ENCODE results near the gene RASSF4.
A peak's percentile ranks its signal among the peaks of the same experiment; 100 is the strongest.

Gene RASSF4

DNA sequence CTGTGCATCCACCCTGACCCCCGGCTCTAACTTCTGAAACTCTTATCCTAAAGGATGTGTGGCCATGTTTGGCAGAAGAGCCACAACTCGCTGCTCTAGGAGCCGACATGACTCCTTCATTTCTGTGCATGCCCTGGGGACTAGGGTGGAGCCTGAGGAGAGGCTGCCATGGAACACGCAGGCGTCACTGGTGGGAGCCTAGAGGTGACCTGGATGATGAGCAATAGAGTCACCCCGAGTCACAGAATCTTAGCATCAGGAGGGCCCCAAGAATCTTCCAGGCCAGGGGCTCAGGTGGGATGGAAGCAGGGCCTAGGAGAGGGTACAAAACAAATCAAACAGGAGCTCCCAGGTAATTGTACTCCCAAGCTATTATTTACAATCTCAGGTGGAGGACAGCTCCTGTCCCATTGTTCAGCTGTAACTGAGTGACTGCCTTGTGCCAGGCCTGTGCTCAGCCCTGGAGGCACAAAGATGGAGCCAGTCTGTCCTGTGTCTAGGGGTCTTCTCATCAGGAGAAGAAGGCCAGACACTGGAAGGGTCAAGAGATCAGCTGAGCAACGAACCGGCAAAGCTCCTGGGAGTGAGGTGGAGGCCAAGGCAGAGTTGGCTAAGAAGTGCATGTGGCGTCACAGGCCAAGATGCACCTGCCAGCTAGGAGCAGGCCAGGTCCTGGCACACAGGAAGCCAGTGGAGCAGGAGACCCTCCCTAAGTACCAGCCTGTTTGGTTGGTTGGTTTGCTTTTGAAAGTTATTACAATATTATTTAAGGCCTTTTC is 35.3 kb downstream of the RASSF4 start:
- H3K9ac ChIP-seq (ENCODE audit: low read depth, low read length), result no peak overlapping the region
- H3K4me1 ChIP-seq (ENCODE audit: insufficient read depth, low read length), result peaks cover 15% of the 10 kb centered on the region
- H3K9me3 ChIP-seq (ENCODE audit: control insufficient read depth, insufficient read depth, low read length), result no peaks in the 10 kb centered on the region
- no peaks in the 10 kb centered on the region for H3K36me3 ChIP-seq (ENCODE audit: insufficient read depth, low read length)

GRCh38 chr10:44995581-44995913 is 35.9 kb downstream of the RASSF4 start:
- H3K9me3 ChIP-seq (ENCODE audit: control insufficient read depth, insufficient read depth, low read length), result no peaks in the 10 kb centered on the region
- H3K9ac ChIP-seq (ENCODE audit: low read depth, low read length), result no peak overlapping the region
- H3K4me1 ChIP-seq (ENCODE audit: insufficient read depth, low read length), result peaks cover 12% of the 10 kb centered on the region
- no peaks in the 10 kb centered on the region for H3K36me3 ChIP-seq (ENCODE audit: insufficient read depth, low read length)

GRCh38 chr10:44995914-44996669 is 36.5 kb downstream of the RASSF4 start:
- H3K9ac ChIP-seq (ENCODE audit: low read depth, low read length), result no peak overlapping the region
- peaks cover 7% of the 10 kb centered on the region for H3K4me1 ChIP-seq (ENCODE audit: insufficient read depth, low read length)
- no peaks in the 10 kb centered on the region for H3K36me3 ChIP-seq (ENCODE audit: insufficient read depth, low read length)
- no peaks in the 10 kb centered on the region for H3K9me3 ChIP-seq (ENCODE audit: control insufficient read depth, insufficient read depth, low read length)

DNA sequence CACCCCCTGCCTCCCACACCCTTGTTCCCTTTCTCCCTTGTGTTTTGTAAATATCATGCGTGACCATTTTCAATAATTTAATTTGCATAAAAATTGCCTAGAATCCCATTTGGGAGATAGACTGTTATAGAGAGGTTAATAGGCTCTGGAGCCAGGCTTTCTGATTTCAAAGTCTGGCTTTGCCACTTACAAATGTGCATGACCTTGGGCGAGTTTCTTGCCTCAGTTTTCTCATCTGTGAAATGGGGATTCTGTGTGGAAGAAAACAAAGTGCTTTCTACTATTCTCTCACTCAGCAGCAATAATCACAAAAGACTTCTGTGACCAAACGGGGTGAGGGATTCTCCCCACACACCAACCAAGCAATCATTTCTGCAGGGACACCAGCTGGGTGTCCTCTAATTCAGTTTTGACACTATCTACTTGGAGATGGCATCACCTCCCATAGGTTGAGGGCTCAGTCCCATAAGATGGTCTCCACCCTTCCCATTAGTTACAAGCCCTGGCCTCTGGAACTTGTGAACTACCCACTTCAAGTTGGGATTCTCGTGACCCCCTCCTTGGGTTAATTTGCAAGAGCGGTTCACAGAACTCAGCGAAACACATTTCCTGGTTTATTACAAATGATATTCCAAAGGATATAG is 37.6 kb downstream of the RASSF4 start:
- Histone ChIP-seq H3K36me3 (ENCODE audit: insufficient read depth, low read length) (no peaks in the 10 kb centered on the region), H3K9ac (ENCODE audit: low read depth, low read length) (no peak overlapping the region), H3K9me3 (ENCODE audit: control insufficient read depth, insufficient read depth, low read length) (no peaks in the 10 kb centered on the region), H3K4me1 (ENCODE audit: insufficient read depth, low read length) (no peaks in the 10 kb centered on the region; the same call in 1 of the 2 replicates)

DNA sequence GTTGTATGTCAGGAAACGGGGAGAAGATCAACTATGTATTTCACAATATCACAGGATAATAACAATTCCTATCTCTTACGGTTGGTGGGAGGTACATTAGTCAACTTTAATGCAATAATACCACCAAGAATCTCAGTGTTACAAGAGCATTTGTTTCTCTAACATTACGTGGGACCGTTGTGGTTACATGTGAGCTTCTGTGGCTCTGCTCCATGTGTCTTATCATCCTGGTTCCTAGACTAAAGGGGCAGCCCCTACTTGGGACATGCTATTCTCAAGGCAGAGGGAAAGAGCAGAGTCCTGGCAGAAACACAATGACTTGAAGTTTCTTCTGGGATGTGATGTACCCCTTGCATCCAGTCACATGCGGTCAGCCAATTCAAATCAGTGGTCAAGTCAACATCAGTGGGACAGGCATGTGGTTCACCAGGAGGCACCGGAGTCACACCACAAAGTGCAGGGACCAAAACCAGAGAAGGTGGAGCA is 38.6 kb downstream of the RASSF4 start:
- no peaks in the 10 kb centered on the region; the same call in 1 of the 2 replicates for H3K4me1 ChIP-seq (ENCODE audit: insufficient read depth, low read length)
- H3K9me3 ChIP-seq (ENCODE audit: control insufficient read depth, insufficient read depth, low read length), result no peaks in the 10 kb centered on the region
- H3K9ac ChIP-seq (ENCODE audit: low read depth, low read length), result no peak overlapping the region
- H3K36me3 ChIP-seq (ENCODE audit: insufficient read depth, low read length), result no peaks in the 10 kb centered on the region

DNA sequence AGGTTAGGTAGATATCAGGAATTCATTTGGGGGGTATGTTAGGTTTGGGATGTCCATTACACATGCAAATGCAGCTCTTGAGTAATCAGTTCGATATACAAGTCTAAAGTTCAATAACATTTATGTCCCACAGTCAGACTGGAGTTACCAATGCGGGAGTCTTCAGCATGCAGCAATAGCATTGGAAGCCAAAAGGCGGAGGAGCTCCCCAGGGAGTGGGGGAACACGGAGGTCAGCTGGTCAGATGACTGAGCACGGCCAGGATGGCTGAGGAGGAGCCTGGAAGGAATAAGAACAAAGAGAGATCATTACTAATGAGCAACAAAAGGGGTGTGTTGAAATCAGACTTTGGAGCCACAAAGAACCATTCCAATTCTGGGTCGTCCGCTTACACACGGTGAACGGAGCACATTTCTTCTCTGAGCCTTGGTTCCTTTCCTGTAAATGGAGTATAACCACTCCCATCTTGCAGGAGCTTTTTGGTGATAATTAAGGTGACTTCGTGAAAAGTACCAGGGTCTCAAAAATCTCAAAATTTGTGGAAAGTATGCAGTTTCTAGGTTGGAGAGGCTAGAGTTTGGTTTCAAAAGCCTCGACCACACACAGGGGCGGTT is 40.6 kb downstream of the RASSF4 start:
- no peaks in the 10 kb centered on the region for H3K9me3 ChIP-seq (ENCODE audit: control insufficient read depth, insufficient read depth, low read length)
- peak overlapping the region; percentile 65 for H3K9ac ChIP-seq (ENCODE audit: low read depth, low read length)
- H3K4me1 ChIP-seq (ENCODE audit: insufficient read depth, low read length), result no peaks in the 10 kb centered on the region
- H3K36me3 ChIP-seq (ENCODE audit: insufficient read depth, low read length), result peaks cover 6% of the 10 kb centered on the region

DNA sequence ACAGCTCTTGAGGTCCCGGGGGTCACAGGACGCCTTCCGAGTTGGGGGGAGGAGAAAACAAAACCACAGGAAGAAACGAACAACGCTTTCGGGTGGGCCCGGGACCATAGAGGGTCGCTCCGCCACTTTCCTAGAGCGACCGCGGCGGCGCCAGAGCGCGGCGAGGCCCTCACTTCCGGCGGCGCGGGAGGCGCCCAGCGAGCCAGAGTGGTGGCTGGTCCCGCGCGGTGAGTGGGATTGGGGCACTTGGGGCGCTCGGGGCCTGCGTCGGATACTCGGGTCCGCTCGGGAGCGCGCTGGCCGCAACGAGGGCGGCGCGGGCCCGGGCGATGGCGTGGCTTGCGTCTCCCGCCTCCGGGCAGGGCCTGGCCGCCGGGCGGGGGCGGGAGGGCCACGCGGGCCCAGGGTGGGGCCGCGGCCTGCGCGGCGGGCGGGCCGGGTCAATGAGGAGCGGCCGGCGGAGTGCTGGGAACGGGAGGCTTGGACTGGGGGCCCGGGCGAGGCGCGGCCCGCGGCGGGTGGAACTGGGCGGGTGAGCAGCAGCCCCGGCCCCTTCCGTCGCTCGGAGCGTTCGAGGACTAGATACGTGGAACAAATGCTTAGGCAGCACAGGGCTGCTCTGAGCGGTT is 41.3 kb downstream of the RASSF4 start, which contains the start of gene ZNF22:
TSS of gene ZNF22 (plus strand) at position 172 of the 629 bp plus-strand sequence. CDS start 2,446 bp downstream, outside the sequence.
- H3K4me1 ChIP-seq (ENCODE audit: insufficient read depth, low read length), result no peaks in the 10 kb centered on the region
- peak within 1 kb of the TSS; percentile 65 for H3K9ac ChIP-seq (ENCODE audit: low read depth, low read length)
- peaks cover 10% of the 10 kb centered on the region for H3K36me3 ChIP-seq (ENCODE audit: insufficient read depth, low read length)
- no peaks in the 10 kb centered on the region for H3K9me3 ChIP-seq (ENCODE audit: control insufficient read depth, insufficient read depth, low read length)

GRCh38 chr10:45001381-45002148 is 42.0 kb downstream of the RASSF4 start:
- Histone ChIP-seq H3K36me3 (ENCODE audit: insufficient read depth, low read length) (peaks cover 10% of the 10 kb centered on the region), H3K9ac (ENCODE audit: low read depth, low read length) (peak overlapping the region; percentile 65), H3K9me3 (ENCODE audit: control insufficient read depth, insufficient read depth, low read length) (no peaks in the 10 kb centered on the region), H3K4me1 (ENCODE audit: insufficient read depth, low read length) (no peaks in the 10 kb centered on the region)

GRCh38 chr10:45003432-45004000 is 43.9 kb downstream of the RASSF4 start:
- no peaks in the 10 kb centered on the region for H3K4me1 ChIP-seq (ENCODE audit: insufficient read depth, low read length)
- H3K36me3 ChIP-seq (ENCODE audit: insufficient read depth, low read length), result peaks cover 10% of the 10 kb centered on the region
- no peak overlapping the region for H3K9ac ChIP-seq (ENCODE audit: low read depth, low read length)
- no peaks in the 10 kb centered on the region for H3K9me3 ChIP-seq (ENCODE audit: control insufficient read depth, insufficient read depth, low read length)

DNA sequence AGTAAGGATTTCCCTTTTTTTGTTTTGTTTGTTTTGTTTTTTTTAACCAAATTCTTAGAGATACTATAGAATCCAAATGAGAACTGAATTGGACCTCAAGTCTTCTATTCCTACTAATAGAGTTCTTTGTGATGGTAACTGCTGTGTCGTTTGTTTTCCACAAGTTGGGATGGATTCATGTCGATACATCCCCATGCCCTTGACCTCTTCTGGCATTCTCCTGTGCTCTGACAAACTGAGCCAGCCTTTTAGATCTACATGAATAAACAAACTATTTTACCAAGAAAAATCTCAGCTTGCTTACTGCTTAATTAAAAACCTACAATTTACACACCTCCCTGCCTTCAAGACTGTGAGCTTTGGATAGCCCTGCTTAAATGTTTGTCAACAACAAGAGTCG is 45.1 kb downstream of the RASSF4 start:
- no peak overlapping the region for H3K9ac ChIP-seq (ENCODE audit: low read depth, low read length)
- H3K9me3 ChIP-seq (ENCODE audit: control insufficient read depth, insufficient read depth, low read length), result no peaks in the 10 kb centered on the region
- no peaks in the 10 kb centered on the region for H3K4me1 ChIP-seq (ENCODE audit: insufficient read depth, low read length)
- peaks cover 10% of the 10 kb centered on the region for H3K36me3 ChIP-seq (ENCODE audit: insufficient read depth, low read length)

DNA sequence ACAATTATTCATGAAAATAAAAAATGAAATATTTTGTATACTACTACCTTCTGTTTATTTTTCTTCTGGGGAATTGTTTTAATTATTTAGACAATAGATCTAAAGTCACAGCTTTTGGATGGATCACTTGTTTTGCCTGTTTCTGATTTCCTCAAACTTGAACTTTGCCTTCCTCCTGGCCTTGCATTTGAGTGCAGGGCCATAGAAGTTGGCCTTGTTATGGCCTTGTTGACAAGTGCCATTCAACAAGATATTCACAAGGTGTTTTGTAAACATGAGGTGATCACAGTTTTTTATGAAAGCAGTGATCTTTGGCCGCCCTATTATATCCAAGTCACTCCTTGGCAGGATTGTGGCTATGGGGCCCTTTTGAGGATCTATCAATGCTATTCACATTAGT is 45.7 kb downstream of the RASSF4 start:
- Histone ChIP-seq H3K9me3 (ENCODE audit: control insufficient read depth, insufficient read depth, low read length) (no peaks in the 10 kb centered on the region), H3K4me1 (ENCODE audit: insufficient read depth, low read length) (no peaks in the 10 kb centered on the region), H3K36me3 (ENCODE audit: insufficient read depth, low read length) (peaks cover 10% of the 10 kb centered on the region), H3K9ac (ENCODE audit: low read depth, low read length) (no peak overlapping the region)

GRCh38 chr10:45006276-45007030 is 46.9 kb downstream of the RASSF4 start:
- Histone ChIP-seq H3K9me3 (ENCODE audit: control insufficient read depth, insufficient read depth, low read length) (no peaks in the 10 kb centered on the region), H3K36me3 (ENCODE audit: insufficient read depth, low read length) (peaks cover 10% of the 10 kb centered on the region), H3K9ac (ENCODE audit: low read depth, low read length) (no peak overlapping the region), H3K4me1 (ENCODE audit: insufficient read depth, low read length) (no peaks in the 10 kb centered on the region)

Measured in ES-I3 (cell line).